Naive thymus-derived CD4-positive, alpha-beta T cell (primary cell): ENCODE data around the gene LIN54. TPM values are rescaled to one million over a fixed set of nuclear protein-coding genes. Genes with fewer than 3 reads are reported as not detected.
A peak's percentile ranks its signal among the peaks of the same experiment; 100 is the strongest.

Experiments used
- ATAC-seq: fragments of 150-1000 bp; cut with Tn5 transposase; 2 replicates; pipeline ENCODE4 v1.10.0; 2021; ENCODE audit warnings: mild to moderate bottlenecking, moderate library complexity
- CTCF ChIA-PET: fragments of 350-600 bp; sonication (Branson Sonifier 250); formaldehyde crosslinking; loops from one replicate; lab custom pipeline; 2021; ENCODE audit warnings: antibody characterized with exemption; lab: Charles Lee
- POLR2A ChIA-PET: fragments of 350-600 bp; sonication (Branson Sonifier 250); formaldehyde crosslinking; loops from one replicate; lab custom pipeline; 2021; ENCODE audit warnings: antibody characterized with exemption, inconsistent platforms; lab: Charles Lee
- DNase-seq, 9 donors: peaks; one replicate each; pipeline versions ENCODE4 v3.0.0 to v3.0.0-alpha.2; 2020 to 2022; ENCODE audit warnings: mixed read lengths in 1 of 9
- H3K27ac ChIP-seq: one replicate; pipeline ENCODE4 v1.7.0; 2013; ENCODE audit warnings: mild to moderate bottlenecking, low read depth, low read length, moderate library complexity
- H3K27me3 ChIP-seq, 2 donors: one replicate each; pipeline ENCODE4 v1.7.0; 2013; ENCODE audit warnings: low read length in 2 of 2, mild to moderate bottlenecking in 2 of 2, moderate library complexity in 2 of 2; ENCODE audit not compliant: control insufficient read depth in 2 of 2, insufficient read depth in 2 of 2
- H3K36me3 ChIP-seq, 3 experiments: 1 replicate in 2 of 3; 2 replicates in 1 of 3; pipeline ENCODE4 v1.7.0; 2013; ENCODE audit warnings: low read length in 3 of 3, mild to moderate bottlenecking in 3 of 3, moderate library complexity in 1 of 3; ENCODE audit not compliant: insufficient read depth in 3 of 3, control insufficient read depth in 2 of 3
- H3K4me1 ChIP-seq, 2 donors: one replicate each; pipeline ENCODE4 v1.7.0; 2013; ENCODE audit warnings: low read length in 2 of 2, mild to moderate bottlenecking in 2 of 2, moderate library complexity in 1 of 2; ENCODE audit not compliant: control insufficient read depth in 2 of 2, insufficient read depth in 2 of 2
- H3K4me3 ChIP-seq: 2 replicates; pipeline ENCODE4 v1.7.0; 2013; ENCODE audit warnings: mild to moderate bottlenecking, low read length
- H3K9me3 ChIP-seq, 3 experiments: 1 replicate in 2 of 3; 2 replicates in 1 of 3; pipeline ENCODE4 v1.7.0; 2013; ENCODE audit warnings: low read length in 3 of 3; ENCODE audit not compliant: control insufficient read depth in 2 of 3
- H3K27ac Mint-ChIP-seq, 9 donors: one replicate each; pipeline ENCODE4 v1.8.0; 2020 to 2022; ENCODE audit warnings: mixed read lengths in 9 of 9, mild to moderate bottlenecking in 8 of 9, moderate library complexity in 5 of 9, inconsistent platforms in 2 of 9
- H3K27me3 Mint-ChIP-seq, 5 donors: one replicate each; pipeline ENCODE4 v1.8.0; 2021 to 2022; ENCODE audit warnings: mixed read lengths in 5 of 5, mild to moderate bottlenecking in 1 of 5
- H3K36me3 Mint-ChIP-seq, 5 donors: one replicate each; pipeline ENCODE4 v1.8.0; 2020 to 2022; ENCODE audit warnings: mixed read lengths in 5 of 5, mild to moderate bottlenecking in 3 of 5, inconsistent platforms in 1 of 5
- H3K4me1 Mint-ChIP-seq, 7 donors: one replicate each; pipeline ENCODE4 v1.8.0; 2020 to 2022; ENCODE audit warnings: mixed read lengths in 7 of 7, mild to moderate bottlenecking in 3 of 7, inconsistent platforms in 1 of 7
- H3K4me3 Mint-ChIP-seq, 10 donors: one replicate each; pipeline ENCODE4 v1.8.0; 2020 to 2022; ENCODE audit warnings: mild to moderate bottlenecking in 10 of 10, mixed read lengths in 10 of 10, moderate library complexity in 6 of 10, inconsistent platforms in 2 of 10
- H3K9me3 Mint-ChIP-seq, 11 donors: one replicate each; pipeline ENCODE4 v1.8.0; 2020 to 2022; ENCODE audit warnings: mixed read lengths in 11 of 11, mild to moderate bottlenecking in 4 of 11, inconsistent platforms in 1 of 11, moderate library complexity in 1 of 11
- intact Hi-C, 2 donors: fragments of 100-400 bp; cut with micrococcal nuclease; formaldehyde crosslinking; loops; one replicate each; pipeline ENCODE4 v1.15.1; 2023
- polyA plus RNA-seq, 2 donors: library from polyadenylated mRNA; unstranded; fragments of 300-500 nt; fragmentation: Illumina TruSeq; gene quantifications; one replicate each; pipeline ENCODE4 v1.2.3, GENCODE V29; 2021
- total RNA-seq, 6 experiments: library from RNA in 5 of 6; stranded (reverse) in 5 of 6; gene quantifications; 1 replicate in 5 of 6; 2 replicates in 1 of 6; pipeline ENCODE4 v1.2.3 and lab custom pipeline; 2021 to 2026

The LIN54 gene
- total and polyA plus RNA-seq, 7 experiments from 2014 or later = 11.0 to 30.7 (median 16.6) TPM

DNA sequence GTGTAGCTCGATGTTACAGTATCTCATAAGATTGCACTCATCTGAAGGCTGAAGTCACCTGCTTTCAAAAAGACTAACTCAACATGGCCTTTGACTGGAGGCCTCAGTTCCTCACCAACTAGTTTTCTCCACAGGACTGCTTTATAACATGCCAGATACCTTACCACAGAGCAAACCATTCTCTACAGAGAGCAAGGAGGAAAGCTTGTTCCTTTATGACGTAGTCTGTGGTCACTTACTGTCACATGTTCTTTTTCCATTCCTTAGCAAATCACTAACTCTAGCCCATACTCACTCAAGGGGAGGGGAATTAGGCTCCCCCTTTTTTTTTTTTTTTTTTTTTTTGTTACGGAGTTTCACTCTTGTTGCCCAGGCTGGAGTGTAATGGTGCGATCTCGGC lies 106.9 kb downstream of the LIN54 start:
- Histone ChIP-seq H3K9me3 (no peaks in the 10 kb centered on the region), H3K27me3 (no peaks in the 10 kb centered on the region), H3K36me3 (no peaks in the 10 kb centered on the region), H3K4me3 (no peak overlapping the region), H3K27ac (no peak overlapping the region), H3K4me1 (peaks cover 8 to 13% of the 10 kb centered on the region in 2 donors)
- ChIA-PET POLR2A (no interaction called here), CTCF (no interaction called here)
- no peak for ATAC-seq
- Mint-ChIP-seq H3K27ac (peak overlapping the region in 3 of 9 donors; percentile 14 to 79 (median 56)), H3K36me3 (peaks cover 0 to 17% (median 9%) of the 10 kb centered on the region in 5 donors), H3K4me3 (peak overlapping the region in 1 of 10 donors; percentile 29), H3K9me3 (no peaks in the 10 kb centered on the region), H3K4me1 (peaks cover 0 to 29% (median 6%) of the 10 kb centered on the region in 7 donors), H3K27me3 (peaks cover 0 to 7% (median 0%) of the 10 kb centered on the region in 5 donors)
- DNase-seq = no peak
- intact Hi-C loops = loop anchor here (2.0 to 5.0 kb wide), 4 partner anchors 13 to 1411 kb away; partner anchors contain the start of genes SEC31A (in 2 of the 2), GPAT3 (in 1 of the 2) and HPSE (in 1 of the 2)

DNA sequence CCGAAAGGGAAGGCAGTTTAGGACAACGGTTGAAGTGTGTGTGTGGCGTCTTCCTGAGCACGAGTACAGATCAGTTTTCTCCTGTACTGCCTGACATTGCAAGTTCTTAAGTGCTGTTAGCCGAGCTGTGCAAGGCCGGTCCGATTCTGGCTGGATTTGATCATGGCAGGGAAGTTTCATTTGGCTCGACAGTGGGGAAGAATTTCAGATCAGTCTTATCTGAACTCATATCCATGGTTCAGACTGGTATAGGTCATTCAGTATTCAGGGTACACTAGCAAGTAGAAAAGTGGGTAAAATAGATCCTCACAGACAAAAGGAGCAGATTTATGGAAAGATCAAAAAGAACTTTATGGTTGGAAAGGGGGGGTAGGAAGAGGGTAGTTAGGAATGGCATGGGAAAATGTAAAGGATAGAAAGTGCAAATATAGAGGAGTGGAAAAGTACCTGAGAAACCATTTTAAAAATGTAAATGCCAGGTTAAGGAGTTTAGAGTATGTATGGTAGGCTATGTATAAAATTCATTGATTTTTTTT lies 109.4 kb downstream of the LIN54 start:
- POLR2A ChIA-PET = interaction anchor here (1.3 to 2.9 kb wide), 6 partner anchors 9 to 134 kb away, joined by 3 to 33 read pairs (median 12); partner anchors contain the start of genes COPS4, LIN54 and SEC31A
- H3K27ac ChIP-seq = peak overlapping the region; percentile 98
- ATAC-seq (no peak), DNase-seq (no peak)
- CTCF ChIA-PET = interaction anchor here (0.8 to 1.7 kb wide), 2 partner anchors 12 to 110 kb away, joined by 3 to 4 read pairs; partner anchors contain the start of gene LIN54
- H3K27ac Mint-ChIP-seq = no peak overlapping the region
- H3K9me3 Mint-ChIP-seq = no peaks in the 10 kb centered on the region
- H3K27me3 ChIP-seq = no peaks in the 10 kb centered on the region
- no peak overlapping the region for H3K4me3 Mint-ChIP-seq
- H3K4me3 ChIP-seq = peak overlapping the region; percentile 91
- H3K36me3 ChIP-seq = no peaks in the 10 kb centered on the region
- intact Hi-C loops = loop anchor here (2.0 to 5.0 kb wide), 8 partner anchors 210 to 1409 kb away; partner anchors contain the start of genes COQ2 (in 1 of the 2), GPAT3 (in 1 of the 2), HELQ (in 1 of the 2) and HPSE (in 1 of the 2)
- H3K4me1 Mint-ChIP-seq = peaks cover 0 to 34% (median 13%) of the 10 kb centered on the region in 7 donors
- no peaks in the 10 kb centered on the region for H3K9me3 ChIP-seq
- peaks cover 0 to 15% (median 10%) of the 10 kb centered on the region in 5 donors for H3K36me3 Mint-ChIP-seq
- H3K27me3 Mint-ChIP-seq = peaks cover 0 to 2% (median 0%) of the 10 kb centered on the region in 5 donors
- H3K4me1 ChIP-seq = peaks cover 13 to 15% of the 10 kb centered on the region in 2 donors

DNA sequence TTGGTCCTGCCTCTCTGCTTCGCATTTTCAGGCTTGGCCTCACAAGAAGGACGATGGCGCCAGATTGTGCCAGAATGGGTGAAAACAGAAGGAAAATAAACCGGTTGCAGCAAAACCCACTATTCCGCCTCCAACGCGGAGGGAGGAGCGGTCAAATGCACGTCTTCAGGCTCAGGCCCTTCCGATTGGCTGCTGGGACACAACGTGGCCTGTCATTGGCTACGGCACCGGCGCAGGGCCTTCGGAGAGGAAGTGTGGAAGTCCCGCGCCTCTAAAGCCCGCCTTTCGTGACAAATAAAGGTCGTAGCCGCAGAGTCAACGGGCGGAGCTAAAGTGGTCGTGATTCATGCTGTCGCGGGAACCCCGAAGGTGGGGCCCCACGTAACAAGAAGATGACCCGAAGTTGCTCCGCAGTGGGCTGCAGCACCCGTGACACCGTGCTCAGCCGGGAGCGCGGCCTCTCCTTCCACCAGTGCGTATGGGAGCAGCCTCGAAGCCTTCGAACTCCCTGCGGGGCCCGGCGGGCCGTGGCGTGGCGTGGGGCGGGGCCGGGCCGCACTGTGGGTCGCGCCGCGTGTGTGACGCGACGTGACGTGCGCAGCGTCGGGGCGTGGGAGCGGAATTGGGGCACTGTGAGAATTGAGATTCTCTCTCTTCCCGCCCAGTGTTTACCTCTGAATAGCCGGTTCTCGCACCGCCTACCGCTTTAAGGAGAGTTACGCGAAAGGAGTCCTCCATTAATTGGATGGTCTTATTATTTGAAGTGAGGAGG lies 110.0 kb downstream of the LIN54 start, which contains the start of gene THAP9:
Gene THAP9, plus strand, starts transcription at position 325 of the 772 bp plus-strand sequence. Its CDS starts 68 bp downstream, at position 393.
- no peaks in the 10 kb centered on the region for H3K27me3 ChIP-seq
- intact Hi-C loops = loop anchor here (1.0 to 5.0 kb wide), 23 partner anchors 9 to 1408 kb away; partner anchors contain the start of genes COQ2 (in 2 of the 2), HELQ (in 2 of the 2), LIN54 (in 2 of the 2) and SEC31A (in 2 of the 2)

DNA sequence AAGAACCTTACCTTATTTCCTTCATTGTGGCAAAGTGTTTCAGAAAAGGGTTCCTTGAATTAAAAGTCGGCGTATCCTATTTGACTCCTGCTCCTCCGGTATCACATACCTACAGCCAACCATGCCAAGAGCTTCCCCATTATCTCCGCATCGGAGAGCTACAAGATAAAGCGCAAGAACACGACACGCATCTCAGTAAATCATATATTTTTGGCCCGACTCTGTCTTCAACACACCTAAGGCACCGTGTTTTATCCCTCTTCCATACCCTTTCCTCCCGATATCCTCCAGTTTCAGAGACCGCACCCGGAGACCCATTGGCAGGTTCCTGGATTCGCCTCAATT lies 110.6 kb downstream of the LIN54 start:
- POLR2A ChIA-PET = interaction anchor here (0.6 to 2.9 kb wide), 14 partner anchors 8 to 572 kb away, joined by 3 to 33 read pairs (median 4); partner anchors contain the start of genes COPS4, HNRNPD, HNRNPDL and LIN54
- H3K27ac Mint-ChIP-seq = no peak overlapping the region
- intact Hi-C loops = loop anchor here (1.0 to 5.0 kb wide), 23 partner anchors 9 to 1408 kb away; partner anchors contain the start of genes COQ2 (in 2 of the 2), HELQ (in 2 of the 2), LIN54 (in 2 of the 2) and SEC31A (in 2 of the 2)

More for the DNA sequence above, 110.0 kb downstream of the LIN54 start, which contains the start of gene THAP9:
- H3K27ac Mint-ChIP-seq = no peak within 1 kb of the TSS
- no peaks in the 10 kb centered on the region for H3K9me3 ChIP-seq
- peak within 1 kb of the TSS; percentile 98 for H3K27ac ChIP-seq
- POLR2A ChIA-PET = interaction anchor here (0.6 to 2.9 kb wide), 13 partner anchors 8 to 572 kb away, joined by 3 to 33 read pairs (median 5); partner anchors contain the start of genes COPS4, HNRNPD, HNRNPDL and LIN54
- peak within 1 kb of the TSS; percentile 91 for H3K4me3 ChIP-seq
- no peaks in the 10 kb centered on the region for H3K36me3 ChIP-seq
- CTCF ChIA-PET = interaction anchor here (0.8 to 2.0 kb wide), 5 partner anchors 11 to 134 kb away, joined by 3 to 11 read pairs (median 4); partner anchors contain the start of genes COPS4 and LIN54
- H3K4me1 ChIP-seq = peaks cover 13 to 15% of the 10 kb centered on the region in 2 donors
- DNase-seq = peak; percentile 92 to 100 (median 98)
- peaks cover 0 to 30% (median 15%) of the 10 kb centered on the region in 7 donors for H3K4me1 Mint-ChIP-seq
- ATAC-seq = peak; percentile 91
- peaks cover 0 to 2% (median 0%) of the 10 kb centered on the region in 5 donors for H3K27me3 Mint-ChIP-seq
- H3K9me3 Mint-ChIP-seq = no peaks in the 10 kb centered on the region
- H3K4me3 Mint-ChIP-seq = no peak within 1 kb of the TSS
- H3K36me3 Mint-ChIP-seq = peaks cover 0 to 12% (median 8%) of the 10 kb centered on the region in 5 donors

DNA sequence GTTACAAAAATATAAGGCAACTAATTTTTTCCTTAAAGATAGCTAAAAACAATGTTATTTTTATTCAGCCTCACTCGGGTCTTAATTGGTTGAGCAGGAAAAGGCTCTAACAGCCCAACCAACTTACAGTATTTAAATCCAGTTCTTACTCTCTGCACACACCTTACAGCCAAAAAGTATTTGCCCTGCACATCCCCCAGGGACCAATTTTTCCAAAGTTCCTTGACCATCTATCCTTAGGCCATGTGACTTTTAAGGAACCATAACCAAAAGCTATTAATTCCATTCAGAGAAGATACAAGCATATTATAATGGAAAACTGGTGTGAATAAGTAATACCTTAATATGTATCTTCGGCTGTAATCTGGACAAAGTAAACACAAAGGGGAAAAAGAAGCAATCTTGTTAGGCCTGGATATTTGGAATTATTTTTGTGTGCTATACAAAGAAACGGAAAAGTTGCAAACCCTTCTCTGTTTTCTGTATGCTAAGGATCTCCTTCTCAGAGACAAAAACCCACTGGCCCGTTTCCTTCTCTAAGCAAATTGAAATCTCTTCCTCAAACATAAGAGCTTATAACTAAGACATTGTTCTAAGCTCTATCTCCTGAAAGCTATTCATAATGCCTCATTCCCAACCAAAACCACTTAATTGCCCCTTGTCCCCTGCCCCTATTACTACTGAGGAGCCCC lies 111.1 kb downstream of the LIN54 start:
- DNase-seq (peak in 1 of 9 donors; percentile 10), ATAC-seq (no peak)
- Histone ChIP-seq H3K27me3 (no peaks in the 10 kb centered on the region), H3K4me1 (peaks cover 13 to 15% of the 10 kb centered on the region in 2 donors), H3K36me3 (peaks cover 0 to 7% (median 0%) of the 10 kb centered on the region in 3 experiments), H3K9me3 (no peaks in the 10 kb centered on the region), H3K4me3 (peak overlapping the region; percentile 91), H3K27ac (peak overlapping the region; percentile 98)
- no peak overlapping the region for H3K4me3 Mint-ChIP-seq
- CTCF ChIA-PET = interaction anchor here (1.3 to 2.0 kb wide), 4 partner anchors 45 to 135 kb away, joined by 3 to 11 read pairs (median 4); partner anchors contain the start of genes COPS4 and LIN54
- H3K27ac Mint-ChIP-seq = peak overlapping the region in 1 of 9 donors; percentile 50
- intact Hi-C loops = loop anchor here (1.0 to 5.0 kb wide), 24 partner anchors 8 to 1407 kb away; partner anchors contain the start of genes COQ2 (in 2 of the 2), HELQ (in 2 of the 2), LIN54 (in 2 of the 2) and SEC31A (in 2 of the 2)
- peaks cover 0 to 27% (median 11%) of the 10 kb centered on the region in 7 donors for H3K4me1 Mint-ChIP-seq
- H3K27me3 Mint-ChIP-seq = no peaks in the 10 kb centered on the region
- no peaks in the 10 kb centered on the region for H3K9me3 Mint-ChIP-seq
- H3K36me3 Mint-ChIP-seq = peaks cover 2 to 13% (median 7%) of the 10 kb centered on the region in 5 donors
- POLR2A ChIA-PET = interaction anchor here (0.6 to 2.9 kb wide), 14 partner anchors 10 to 573 kb away, joined by 3 to 33 read pairs (median 4); partner anchors contain the start of genes COPS4, HNRNPD, HNRNPDL and LIN54

More for the DNA sequence above, 110.6 kb downstream of the LIN54 start:
- H3K9me3 ChIP-seq = no peaks in the 10 kb centered on the region
- H3K27me3 ChIP-seq = no peaks in the 10 kb centered on the region
- Mint-ChIP-seq H3K4me1 (peaks cover 0 to 27% (median 11%) of the 10 kb centered on the region in 7 donors), H3K4me3 (no peak overlapping the region), H3K36me3 (peaks cover 0 to 11% (median 5%) of the 10 kb centered on the region in 5 donors), H3K27me3 (no peaks in the 10 kb centered on the region), H3K9me3 (no peaks in the 10 kb centered on the region)
- no peak for ATAC-seq
- no peak for DNase-seq
- CTCF ChIA-PET = interaction anchor here (0.8 to 2.0 kb wide), 5 partner anchors 11 to 135 kb away, joined by 3 to 11 read pairs (median 4); partner anchors contain the start of genes COPS4 and LIN54
- H3K27ac ChIP-seq = peak overlapping the region; percentile 98
- H3K36me3 ChIP-seq = peaks cover 0 to 1% (median 0%) of the 10 kb centered on the region in 3 experiments
- H3K4me1 ChIP-seq = peaks cover 13 to 15% of the 10 kb centered on the region in 2 donors
- H3K4me3 ChIP-seq = peak overlapping the region; percentile 91
